Measurements from ENCODE around the gene RUBCNL. TPM values are rescaled to one million over a fixed set of nuclear protein-coding genes. Genes with fewer than 3 reads are reported as not detected.
"Not testable (repeated sequence)": the region's sequence is repeated elsewhere in the genome, so short reads cannot be mapped to it uniquely, and the experiment has no call there.

RUBCNL gene
- polyA plus RNA-seq, 1 of the 3 experiments (the other 2 are of a cell fraction), result 0.07 TPM

DNA sequence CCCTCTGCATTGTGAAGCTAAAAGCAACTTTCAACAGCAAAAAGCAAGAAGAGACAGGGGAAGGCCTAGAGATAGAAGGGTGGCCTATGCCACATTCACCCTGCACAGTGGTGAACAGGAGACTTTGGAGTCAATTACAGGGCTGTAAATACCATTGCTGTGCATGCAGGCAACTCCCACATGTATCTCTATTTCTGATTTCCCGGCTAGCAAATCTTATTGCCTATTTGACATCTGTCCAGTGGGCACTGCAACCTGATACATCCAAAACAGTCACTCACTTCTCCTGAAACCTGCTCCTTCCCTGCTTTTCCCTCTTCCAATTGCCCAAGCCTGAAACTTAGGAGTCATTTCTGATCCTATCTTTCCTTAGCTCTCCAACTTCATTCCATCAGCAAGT, 13.4 kb downstream of the RUBCNL start:
- 50% methylated on average over 1 of the region's 1 CpG for WGBS (ENCODE audit: low lambda C conversion rate)
- Histone ChIP-seq H3K27me3 (ENCODE audit: insufficient read depth) (no peaks in the 10 kb centered on the region), H3K4me1 (ENCODE audit: control insufficient read depth in 1 of 2, insufficient read depth in 2 of 2, low read depth in 1 of 2, low read length in 1 of 2) (peaks cover 2 to 16% of the 10 kb centered on the region in 2 experiments; a peak in 2 of 4 replicates), H4K20me1 (ENCODE audit: insufficient read depth) (no peaks in the 10 kb centered on the region), H3K9ac (no peak overlapping the region), H3F3A (replicated peaks; ENCODE audit: insufficient read depth) (no peaks in the 10 kb centered on the region), H3K79me2 (ENCODE audit: insufficient read depth) (no peaks in the 10 kb centered on the region), H3K4me3 (ENCODE audit: low read depth in 2 of 2, low read length in 1 of 2) (no peak overlapping the region), H3K27ac (ENCODE audit: low read depth in 2 of 2, low read length in 1 of 2) (no peak overlapping the region), H3K9me3 (no peaks in the 10 kb centered on the region), H3K9me2 (no peaks in the 10 kb centered on the region), H2AFZ (ENCODE audit: low read depth) (no peak overlapping the region), H3K4me2 (no peak overlapping the region), H3K36me3 (replicated peaks in 1 of 2; ENCODE audit: control insufficient read depth in 1 of 2, insufficient read depth in 2 of 2, low read length in 1 of 2) (no peaks in the 10 kb centered on the region)
- ChIA-PET CTCF (no interaction called here), POLR2A (no interaction called here)
- TF ChIP-seq TAF1 (IDR thresholded peaks at IDR 0.05; ENCODE audit: borderline replicate concordance, low read depth, low read length) (no peak), RFX5 (IDR thresholded peaks at IDR 0.05; ENCODE audit: low read length) (no peak), TCF12 (IDR thresholded peaks at IDR 0.05) (no peak), JUND (IDR thresholded peaks at IDR 0.05) (no peak), MEF2A (IDR thresholded peaks at IDR 0.05; ENCODE audit: borderline replicate concordance, low read depth) (no peak)
- TF ChIP-seq, protein P1, sequence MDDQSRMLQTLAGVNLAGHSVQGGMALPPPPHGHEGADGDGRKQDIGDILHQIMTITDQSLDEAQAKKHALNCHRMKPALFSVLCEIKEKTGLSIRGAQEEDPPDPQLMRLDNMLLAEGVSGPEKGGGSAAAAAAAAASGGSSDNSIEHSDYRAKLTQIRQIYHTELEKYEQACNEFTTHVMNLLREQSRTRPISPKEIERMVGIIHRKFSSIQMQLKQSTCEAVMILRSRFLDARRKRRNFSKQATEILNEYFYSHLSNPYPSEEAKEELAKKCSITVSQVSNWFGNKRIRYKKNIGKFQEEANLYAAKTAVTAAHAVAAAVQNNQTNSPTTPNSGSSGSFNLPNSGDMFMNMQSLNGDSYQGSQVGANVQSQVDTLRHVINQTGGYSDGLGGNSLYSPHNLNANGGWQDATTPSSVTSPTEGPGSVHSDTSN (IDR thresholded peaks at IDR 0.05), result no peak
- DNase-seq, result no peak

DNA sequence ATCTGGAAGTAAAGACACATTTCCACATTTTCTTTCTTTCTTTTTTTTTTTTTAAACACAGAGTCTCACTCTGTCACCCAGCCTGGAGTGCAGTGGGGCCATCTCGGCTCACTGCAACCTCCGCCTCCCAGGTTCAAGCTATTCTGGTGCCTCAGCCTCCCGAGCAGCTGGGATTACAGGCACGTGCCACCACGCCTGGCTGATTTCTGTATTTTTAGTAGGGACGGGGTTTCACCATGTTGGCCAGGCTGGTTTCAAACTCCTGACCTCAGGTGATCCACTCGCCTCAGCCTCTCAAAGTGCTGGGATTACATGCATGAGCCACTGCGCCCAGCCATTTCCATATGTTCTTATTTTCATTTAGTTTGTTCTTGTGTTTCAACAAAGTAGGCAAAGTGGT, 14.1 kb downstream of the RUBCNL start:
- H3K27ac ChIP-seq (ENCODE audit: low read depth in 2 of 2, low read length in 1 of 2); DNase-seq; H3K79me2 ChIP-seq (ENCODE audit: insufficient read depth); H3F3A ChIP-seq (replicated peaks; ENCODE audit: insufficient read depth); H3K27me3 ChIP-seq (ENCODE audit: insufficient read depth); H3K4me3 ChIP-seq (ENCODE audit: low read depth in 2 of 2, low read length in 1 of 2); H3K9me3 ChIP-seq; CTCF ChIA-PET; H3K4me2 ChIP-seq; H3K36me3 ChIP-seq (replicated peaks in 1 of 2; ENCODE audit: control insufficient read depth in 1 of 2, insufficient read depth in 2 of 2, low read length in 1 of 2); H3K9me2 ChIP-seq; H2AFZ ChIP-seq (ENCODE audit: low read depth); H4K20me1 ChIP-seq (ENCODE audit: insufficient read depth); H3K9ac ChIP-seq; POLR2A ChIA-PET: not testable (repeated sequence)
- peaks cover 2 to 16% of the 10 kb centered on the region in 2 experiments; a peak in 2 of 4 replicates for H3K4me1 ChIP-seq (ENCODE audit: control insufficient read depth in 1 of 2, insufficient read depth in 2 of 2, low read depth in 1 of 2, low read length in 1 of 2)
- WGBS (ENCODE audit: low lambda C conversion rate), result 74% methylated on average over 8 of the region's 8 CpGs

DNA sequence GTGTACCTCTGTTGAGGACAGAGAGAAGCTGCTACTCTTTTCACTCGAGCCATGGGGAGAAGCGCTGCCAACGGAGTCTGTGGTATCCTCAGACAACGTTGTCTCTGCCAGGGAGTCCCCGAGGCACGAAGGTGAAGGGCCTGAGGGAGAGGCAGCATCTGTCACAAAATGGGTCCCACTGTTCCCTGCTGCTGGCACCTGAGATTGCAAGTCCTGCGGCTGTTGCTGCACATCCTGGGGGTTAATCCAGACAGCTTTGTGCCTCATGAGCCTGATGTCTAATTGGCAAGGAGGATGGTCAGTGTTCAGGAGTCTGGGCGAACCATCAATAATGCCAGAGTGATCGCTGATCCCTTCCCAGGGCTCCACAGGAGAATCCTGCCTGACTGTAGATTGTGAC, 15.0 kb downstream of the RUBCNL start:
- peaks cover 2 to 16% of the 10 kb centered on the region in 2 experiments; a peak in 2 of 4 replicates for H3K4me1 ChIP-seq (ENCODE audit: control insufficient read depth in 1 of 2, insufficient read depth in 2 of 2, low read depth in 1 of 2, low read length in 1 of 2)
- no peaks in the 10 kb centered on the region for H4K20me1 ChIP-seq (ENCODE audit: insufficient read depth)
- no peak overlapping the region for H2AFZ ChIP-seq (ENCODE audit: low read depth)
- H3K79me2 ChIP-seq (ENCODE audit: insufficient read depth), result no peaks in the 10 kb centered on the region
- POLR2A ChIA-PET, result no interaction called here
- H3K36me3 ChIP-seq (replicated peaks in 1 of 2; ENCODE audit: control insufficient read depth in 1 of 2, insufficient read depth in 2 of 2, low read length in 1 of 2), result no peaks in the 10 kb centered on the region
- no peak overlapping the region for H3K4me2 ChIP-seq
- no peak overlapping the region for H3K4me3 ChIP-seq (ENCODE audit: low read depth in 2 of 2, low read length in 1 of 2)
- no peaks in the 10 kb centered on the region for H3K9me2 ChIP-seq
- TF ChIP-seq GATA2 (CRISPR knock-in tag; IDR thresholded peaks at IDR 0.05), result no peak
- TF ChIP-seq SMC3 (IDR thresholded peaks at IDR 0.05; ENCODE audit: low read depth, low read length), result no peak
- TF ChIP-seq FOXJ3 (CRISPR knock-in tag; IDR thresholded peaks at IDR 0.05), result no peak
- CTCF ChIA-PET, result interaction anchor here (0.8 kb wide), 1 partner anchor 12 kb away, joined by 3 read pairs; no protein-coding TSS in a partner anchor
- H3K27me3 ChIP-seq (ENCODE audit: insufficient read depth), result no peaks in the 10 kb centered on the region
- H3K9ac ChIP-seq, result no peak overlapping the region
- 82% methylated on average over 3 of the region's 9 CpGs for WGBS (ENCODE audit: low lambda C conversion rate)
- no peaks in the 10 kb centered on the region for H3K9me3 ChIP-seq
- no peaks in the 10 kb centered on the region for H3F3A ChIP-seq (replicated peaks; ENCODE audit: insufficient read depth)
- DNase-seq, result no peak
- no peak overlapping the region for H3K27ac ChIP-seq (ENCODE audit: low read depth in 2 of 2, low read length in 1 of 2)
